HEK293T (cell line): Measurements from ENCODE around the gene MACC1.

Source experiments
- ARNT ChIP-seq: fragments of 450-650 bp; IDR thresholded peaks from 2 replicates; pipeline ENCODE4 v1.6.1; 2017; ENCODE audit warnings: mild to moderate bottlenecking
- ELF4 ChIP-seq: fragments of 450-650 bp; IDR thresholded peaks from 2 replicates; pipeline ENCODE4 v1.6.1; 2017; ENCODE audit warnings: antibody characterized with exemption
- FOXA1 ChIP-seq: fragments of 450-650 bp; IDR thresholded peaks from 2 replicates; pipeline ENCODE4 v1.6.1; 2016; ENCODE audit warnings: mild to moderate bottlenecking
- FOXM1 ChIP-seq: fragments of 450-650 bp; IDR thresholded peaks from 2 replicates; pipeline ENCODE4 v1.6.1; 2017; ENCODE audit warnings: mild to moderate bottlenecking, borderline replicate concordance
- HDGF ChIP-seq: fragments of 450-650 bp; IDR thresholded peaks from 2 replicates; pipeline ENCODE4 v1.6.1; 2017; ENCODE audit warnings: antibody characterized with exemption, borderline replicate concordance
- SP1 ChIP-seq: fragments of 450-650 bp; IDR thresholded peaks from 2 replicates; pipeline ENCODE4 v1.6.1; 2017
- TARDBP ChIP-seq: fragments of 450-650 bp; IDR thresholded peaks from 2 replicates; pipeline ENCODE4 v1.6.1; 2016
- ZNF384 ChIP-seq: fragments of 450-650 bp; IDR thresholded peaks from 2 replicates; pipeline ENCODE4 v1.6.1; 2016

DNA sequence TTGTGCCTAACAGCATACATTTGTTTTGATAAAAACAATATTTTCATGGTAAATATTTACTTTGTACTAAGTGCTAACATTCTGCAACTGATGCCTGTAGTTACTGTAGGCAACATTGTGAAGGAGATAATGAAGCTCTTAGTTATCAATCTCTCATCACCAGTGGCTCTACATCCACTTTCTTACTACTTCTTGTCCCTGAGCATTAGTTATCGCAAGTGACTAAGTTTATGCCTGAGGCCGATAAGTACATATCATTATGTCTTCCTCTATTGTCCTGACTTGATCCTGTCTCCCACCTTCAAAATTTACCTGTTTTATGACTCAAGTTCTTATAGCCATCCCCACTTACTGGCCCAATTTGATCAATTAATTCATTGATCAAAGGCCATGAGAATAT, 63.6 kb downstream of the MACC1 start:
- TF ChIP-seq ZNF384 (no peak), SP1 (no peak), TARDBP (no peak), HDGF (no peak), ARNT (no peak), ELF4 (no peak), FOXA1 (no peak), FOXM1 (no peak)
